ENCODE measurements around the gene ZBTB33. TPM values are rescaled to one million over a fixed set of nuclear protein-coding genes. Genes with fewer than 3 reads are reported as not detected.

ZBTB33 gene
- polyA plus RNA-seq, 1 donor from 2014 or later, result 20.2 TPM

GRCh38 chrX:120269373-120270035 lies 18.9 kb downstream of the ZBTB33 start:
- no peak overlapping the region for H3K27ac ChIP-seq (ENCODE audit: low read length)
- H3K9ac ChIP-seq (ENCODE audit: low read length), result no peak overlapping the region
- H3K9me3 ChIP-seq (ENCODE audit: low read length), result no peaks in the 10 kb centered on the region
- no peak overlapping the region for H3K4me2 ChIP-seq (ENCODE audit: low read length)
- H3K4me3 ChIP-seq (ENCODE audit: low read length), result no peak overlapping the region
- H2AFZ ChIP-seq (ENCODE audit: low read depth, low read length), result no peak overlapping the region
- H3K27me3 ChIP-seq (ENCODE audit: insufficient read depth, low read depth, low read length), result no peaks in the 10 kb centered on the region
- H3K79me2 ChIP-seq (replicated peaks; ENCODE audit: insufficient read depth, low read length), result no peaks in the 10 kb centered on the region
- H3K36me3 ChIP-seq (ENCODE audit: insufficient read depth, low read length), result no peaks in the 10 kb centered on the region
- TF ChIP-seq TAF1 (IDR thresholded peaks at IDR 0.05; ENCODE audit: low read depth) (no peak), EP300 (conservative IDR thresholded peaks at IDR 0.05; ENCODE audit: poor library complexity, severe bottlenecking) (no peak), POLR2AphosphoS5 (IDR thresholded peaks at IDR 0.05) (no peak), MXI1 (conservative IDR thresholded peaks at IDR 0.05; ENCODE audit: poor library complexity, severe bottlenecking) (no peak), EZH2 (IDR thresholded peaks at IDR 0.05; ENCODE audit: borderline replicate concordance, insufficient read depth, low read length, poor library complexity, severe bottlenecking) (no peak), RAD21 (conservative IDR thresholded peaks at IDR 0.05) (no peak), CTCF (IDR thresholded peaks at IDR 0.05; ENCODE audit: poor library complexity, severe bottlenecking) (no peak), SMC3 (conservative IDR thresholded peaks at IDR 0.05; ENCODE audit: poor library complexity) (no peak), REST (IDR thresholded peaks at IDR 0.05; ENCODE audit: borderline replicate concordance) (no peak)
- no peaks in the 10 kb centered on the region for H4K20me1 ChIP-seq (ENCODE audit: insufficient read depth)
- H3F3A ChIP-seq (ENCODE audit: insufficient read depth, low read length, poor library complexity, severe bottlenecking), result no peaks in the 10 kb centered on the region
- H3K9me2 ChIP-seq (ENCODE audit: insufficient read depth, low read length), result no peaks in the 10 kb centered on the region

GRCh38 chrX:120270567-120270966 lies 20.0 kb downstream of the ZBTB33 start:
- no peaks in the 10 kb centered on the region for H4K20me1 ChIP-seq (ENCODE audit: insufficient read depth)
- H2AFZ ChIP-seq (ENCODE audit: low read depth, low read length), result no peak overlapping the region
- no peaks in the 10 kb centered on the region for H3K27me3 ChIP-seq (ENCODE audit: insufficient read depth, low read depth, low read length)
- no peaks in the 10 kb centered on the region for H3K9me3 ChIP-seq (ENCODE audit: low read length)
- H3K4me2 ChIP-seq (ENCODE audit: low read length), result no peak overlapping the region
- TF ChIP-seq EP300 (conservative IDR thresholded peaks at IDR 0.05; ENCODE audit: poor library complexity, severe bottlenecking) (no peak), EZH2 (IDR thresholded peaks at IDR 0.05; ENCODE audit: borderline replicate concordance, insufficient read depth, low read length, poor library complexity, severe bottlenecking) (no peak), CTCF (IDR thresholded peaks at IDR 0.05; ENCODE audit: poor library complexity, severe bottlenecking) (no peak)
- H3K36me3 ChIP-seq (ENCODE audit: insufficient read depth, low read length), result no peaks in the 10 kb centered on the region
- H3K9ac ChIP-seq (ENCODE audit: low read length), result no peak overlapping the region
- H3K4me3 ChIP-seq (ENCODE audit: low read length), result no peak overlapping the region
- no peaks in the 10 kb centered on the region for H3K79me2 ChIP-seq (replicated peaks; ENCODE audit: insufficient read depth, low read length)
- no peak overlapping the region for H3K27ac ChIP-seq (ENCODE audit: low read length)
- no peaks in the 10 kb centered on the region for H3K9me2 ChIP-seq (ENCODE audit: insufficient read depth, low read length)
- no peaks in the 10 kb centered on the region for H3F3A ChIP-seq (ENCODE audit: insufficient read depth, low read length, poor library complexity, severe bottlenecking)
